GM12892 (cell line): ENCODE results near the gene KCNIP4.

Experiments used
- DNase-seq: peaks from one replicate; pipeline ENCODE4 v3.0.0; 2011; ENCODE audit not compliant: insufficient read length
- FAIRE-seq: peaks from 2 replicates; lab custom pipeline; 2011; peaks lifted over from hg19 to GRCh38; lab: Jason Lieb, UNC
- POLR2A ChIP-seq: IDR thresholded peaks from 2 replicates; pipeline ENCODE4 v1.6.1; 2011; ENCODE audit warnings: low read depth, low read length, control low read depth
- POLR2AphosphoS5 ChIP-seq: IDR thresholded peaks from 2 replicates; pipeline ENCODE4 v1.6.1; 2011; ENCODE audit warnings: low read depth, low read length, control low read depth
- TAF1 ChIP-seq: IDR thresholded peaks from 2 replicates; pipeline ENCODE4 v1.6.1; 2011; ENCODE audit warnings: low read depth, mild to moderate bottlenecking, control low read depth, low read length, borderline replicate concordance

The KCNIP4 gene

GRCh38 chr4:21652508-21653231 is 295.9 kb downstream of the KCNIP4 start:
- no peak for DNase-seq
- FAIRE-seq = no peak
- TF ChIP-seq TAF1 (no peak), POLR2A (no peak), POLR2AphosphoS5 (no peak)

- DNase-seq = no peak
- TF ChIP-seq TAF1 (no peak), POLR2A (no peak), POLR2AphosphoS5 (no peak)
- FAIRE-seq = no peak
Observed at GRCh38 chr4:21649391-21650090, 299.0 kb downstream of the KCNIP4 start.

- DNase-seq (no peak), FAIRE-seq (no peak)
- no peak for TF ChIP-seq TAF1
- no peak for TF ChIP-seq POLR2A
- TF ChIP-seq POLR2AphosphoS5 = no peak
Observed at GRCh38 chr4:21645776-21646175, 302.8 kb downstream of the KCNIP4 start.

GRCh38 chr4:21641696-21642095 is 306.9 kb downstream of the KCNIP4 start:
- TF ChIP-seq POLR2A = no peak
- TF ChIP-seq POLR2AphosphoS5 = no peak
- no peak for TF ChIP-seq TAF1
- FAIRE-seq (no peak), DNase-seq (no peak)

GRCh38 chr4:21638171-21638725 is 310.3 kb downstream of the KCNIP4 start:
- DNase-seq (no peak), FAIRE-seq (no peak)
- TF ChIP-seq POLR2A (no peak), POLR2AphosphoS5 (no peak), TAF1 (no peak)

- FAIRE-seq (no peak), DNase-seq (no peak)
Observed at GRCh38 chr4:21628916-21629610, 319.5 kb downstream of the KCNIP4 start.

GRCh38 chr4:21628116-21628670 is 320.4 kb downstream of the KCNIP4 start:
- FAIRE-seq (no peak), DNase-seq (no peak)
- no peak for TF ChIP-seq TAF1

More at GRCh38 chr4:21628916-21629610, 319.5 kb downstream of the KCNIP4 start:
- no peak for TF ChIP-seq POLR2AphosphoS5
- TF ChIP-seq POLR2A = no peak
- no peak for TF ChIP-seq TAF1

- no peak for FAIRE-seq
- TF ChIP-seq TAF1 (no peak), POLR2A (no peak), POLR2AphosphoS5 (no peak)
- no peak for DNase-seq
Observed at GRCh38 chr4:21625447-21625846, 323.1 kb downstream of the KCNIP4 start.

- DNase-seq (no peak), FAIRE-seq (no peak)
- no peak for TF ChIP-seq POLR2AphosphoS5
- no peak for TF ChIP-seq POLR2A
- TF ChIP-seq TAF1 = no peak
Observed at GRCh38 chr4:21605006-21605405, 343.6 kb downstream of the KCNIP4 start.

GRCh38 chr4:21596521-21596920 is 352.1 kb downstream of the KCNIP4 start:
- DNase-seq (no peak), FAIRE-seq (no peak)
- TF ChIP-seq TAF1 (no peak), POLR2AphosphoS5 (no peak), POLR2A (no peak)

- DNase-seq (no peak), FAIRE-seq (no peak)
Observed at GRCh38 chr4:21593671-21594001, 354.9 kb downstream of the KCNIP4 start.

More at GRCh38 chr4:21593671-21594001, 354.9 kb downstream of the KCNIP4 start:
- TF ChIP-seq POLR2A (no peak), POLR2AphosphoS5 (no peak), TAF1 (no peak)
